ENCODE measurements around the gene TRERF1. TPM values are rescaled to one million over a fixed set of nuclear protein-coding genes. Genes with fewer than 3 reads are reported as not detected.
"Not testable (repeated sequence)": the region's sequence is repeated elsewhere in the genome, so short reads cannot be mapped to it uniquely, and the experiment has no call there.

Gene TRERF1
- total RNA-seq, 1 donor from 2014 or later: 12.8 TPM

DNA sequence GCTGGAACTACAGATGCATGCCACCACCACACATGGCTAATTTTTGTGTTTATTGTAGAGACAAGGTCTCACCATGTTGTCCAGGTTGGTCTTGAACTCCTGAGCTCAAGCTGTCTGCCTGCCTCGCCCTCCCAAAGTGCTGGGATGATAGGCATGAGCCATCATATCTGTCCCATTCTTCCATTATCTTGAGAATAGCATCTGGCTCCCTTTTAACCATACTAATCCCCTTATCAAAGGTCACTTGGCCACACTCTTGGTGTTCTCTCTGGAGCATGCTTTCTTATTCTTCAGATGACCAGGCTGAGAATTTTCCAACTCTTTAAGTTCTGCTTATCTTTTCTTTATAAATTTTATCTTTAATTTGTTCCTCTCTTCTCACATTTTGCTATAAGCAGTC is 15.9 kb upstream of the TRERF1 start:
- no peaks in the 10 kb centered on the region for H3K4me1 Mint-ChIP-seq (ENCODE audit: low read depth, unreplicated experiment)
- H3K36me3 Mint-ChIP-seq (ENCODE audit: unreplicated experiment): peaks cover 6% of the 10 kb centered on the region
- TF ChIP-seq, protein P1, sequence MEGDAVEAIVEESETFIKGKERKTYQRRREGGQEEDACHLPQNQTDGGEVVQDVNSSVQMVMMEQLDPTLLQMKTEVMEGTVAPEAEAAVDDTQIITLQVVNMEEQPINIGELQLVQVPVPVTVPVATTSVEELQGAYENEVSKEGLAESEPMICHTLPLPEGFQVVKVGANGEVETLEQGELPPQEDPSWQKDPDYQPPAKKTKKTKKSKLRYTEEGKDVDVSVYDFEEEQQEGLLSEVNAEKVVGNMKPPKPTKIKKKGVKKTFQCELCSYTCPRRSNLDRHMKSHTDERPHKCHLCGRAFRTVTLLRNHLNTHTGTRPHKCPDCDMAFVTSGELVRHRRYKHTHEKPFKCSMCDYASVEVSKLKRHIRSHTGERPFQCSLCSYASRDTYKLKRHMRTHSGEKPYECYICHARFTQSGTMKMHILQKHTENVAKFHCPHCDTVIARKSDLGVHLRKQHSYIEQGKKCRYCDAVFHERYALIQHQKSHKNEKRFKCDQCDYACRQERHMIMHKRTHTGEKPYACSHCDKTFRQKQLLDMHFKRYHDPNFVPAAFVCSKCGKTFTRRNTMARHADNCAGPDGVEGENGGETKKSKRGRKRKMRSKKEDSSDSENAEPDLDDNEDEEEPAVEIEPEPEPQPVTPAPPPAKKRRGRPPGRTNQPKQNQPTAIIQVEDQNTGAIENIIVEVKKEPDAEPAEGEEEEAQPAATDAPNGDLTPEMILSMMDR (IDR thresholded peaks at IDR 0.05; ENCODE audit: partially characterized antibody, unreplicated experiment): no peak
- no peak overlapping the region for H3K27ac Mint-ChIP-seq (ENCODE audit: unreplicated experiment)
- H3K9me3 Mint-ChIP-seq (ENCODE audit: unreplicated experiment): peaks cover 1% of the 10 kb centered on the region
- peaks cover 2% of the 10 kb centered on the region for H3K27me3 Mint-ChIP-seq (ENCODE audit: unreplicated experiment)
- no peak for DNase-seq
- H3K4me3 Mint-ChIP-seq (ENCODE audit: unreplicated experiment): no peak overlapping the region

- not testable (repeated sequence) for H3K9me3 Mint-ChIP-seq (ENCODE audit: unreplicated experiment); DNase-seq; H3K36me3 Mint-ChIP-seq (ENCODE audit: unreplicated experiment); H3K4me3 Mint-ChIP-seq (ENCODE audit: unreplicated experiment); H3K27ac Mint-ChIP-seq (ENCODE audit: unreplicated experiment); H3K27me3 Mint-ChIP-seq (ENCODE audit: unreplicated experiment); H3K4me1 Mint-ChIP-seq (ENCODE audit: low read depth, unreplicated experiment)
Measured at GRCh38 chr6:42466470-42466869, 14.7 kb upstream of the TRERF1 start.

- TF ChIP-seq, protein P1 (IDR thresholded peaks at IDR 0.05; ENCODE audit: partially characterized antibody, unreplicated experiment): no peak
- peaks cover 1% of the 10 kb centered on the region for H3K9me3 Mint-ChIP-seq (ENCODE audit: unreplicated experiment)
- peaks cover 6% of the 10 kb centered on the region for H3K36me3 Mint-ChIP-seq (ENCODE audit: unreplicated experiment)
- H3K4me1 Mint-ChIP-seq (ENCODE audit: low read depth, unreplicated experiment): no peaks in the 10 kb centered on the region
- no peak overlapping the region for H3K27ac Mint-ChIP-seq (ENCODE audit: unreplicated experiment)
- peaks cover 2% of the 10 kb centered on the region for H3K27me3 Mint-ChIP-seq (ENCODE audit: unreplicated experiment)
- no peak overlapping the region for H3K4me3 Mint-ChIP-seq (ENCODE audit: unreplicated experiment)
- no peak for DNase-seq
Measured at GRCh38 chr6:42462474-42462972, 10.8 kb upstream of the TRERF1 start.

DNA sequence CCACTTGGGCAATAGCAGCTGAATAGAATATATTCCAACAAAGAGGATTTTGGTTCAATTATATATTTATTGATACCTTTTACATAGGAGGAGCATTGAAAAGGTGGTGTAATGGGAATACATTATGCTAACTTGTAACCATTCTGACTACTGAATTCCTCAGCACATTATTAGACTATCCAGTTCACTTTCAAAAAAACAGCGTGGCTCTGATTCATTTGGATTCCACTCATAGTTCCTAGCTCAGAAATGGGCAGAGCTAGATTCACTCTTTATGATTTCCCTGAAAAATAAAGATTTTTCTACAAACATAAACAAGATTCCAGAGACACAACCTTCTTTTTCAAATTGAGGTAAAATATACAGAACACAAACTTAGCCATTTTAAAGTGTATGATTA is 9.2 kb upstream of the TRERF1 start:
- Mint-ChIP-seq H3K36me3 (ENCODE audit: unreplicated experiment) (peaks cover 6% of the 10 kb centered on the region), H3K27ac (ENCODE audit: unreplicated experiment) (no peak overlapping the region), H3K27me3 (ENCODE audit: unreplicated experiment) (peaks cover 2% of the 10 kb centered on the region), H3K4me3 (ENCODE audit: unreplicated experiment) (no peak overlapping the region), H3K9me3 (ENCODE audit: unreplicated experiment) (peaks cover 1% of the 10 kb centered on the region), H3K4me1 (ENCODE audit: low read depth, unreplicated experiment) (no peaks in the 10 kb centered on the region)
- TF ChIP-seq, protein P1 (IDR thresholded peaks at IDR 0.05; ENCODE audit: partially characterized antibody, unreplicated experiment): no peak
- DNase-seq: no peak

DNA sequence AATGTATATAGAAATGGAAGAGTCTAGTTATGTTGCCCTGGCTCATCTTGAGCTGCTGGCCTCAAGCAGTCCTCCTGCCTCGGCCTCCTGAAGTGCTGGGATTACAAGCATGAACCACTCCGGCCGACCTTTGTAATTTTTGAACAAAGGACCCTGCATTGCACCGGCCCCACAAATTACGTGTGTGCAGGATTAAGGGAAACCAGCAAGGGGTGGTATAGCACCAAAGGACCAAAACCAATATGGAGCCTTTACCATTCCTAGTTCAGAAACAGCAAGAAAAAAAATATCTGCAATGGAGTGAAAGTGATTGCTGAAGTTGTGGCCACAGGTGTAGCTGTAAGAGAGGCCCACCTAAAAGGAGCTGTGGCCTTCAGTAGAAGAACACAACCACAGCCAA is 8.2 kb upstream of the TRERF1 start:
- no peak for DNase-seq
- Mint-ChIP-seq H3K36me3 (ENCODE audit: unreplicated experiment) (no peaks in the 10 kb centered on the region), H3K27ac (ENCODE audit: unreplicated experiment) (no peak overlapping the region), H3K9me3 (ENCODE audit: unreplicated experiment) (peaks cover 1% of the 10 kb centered on the region), H3K27me3 (ENCODE audit: unreplicated experiment) (peaks cover 2% of the 10 kb centered on the region), H3K4me1 (ENCODE audit: low read depth, unreplicated experiment) (no peaks in the 10 kb centered on the region), H3K4me3 (ENCODE audit: unreplicated experiment) (no peak overlapping the region)
- TF ChIP-seq, protein P1 (IDR thresholded peaks at IDR 0.05; ENCODE audit: partially characterized antibody, unreplicated experiment): no peak
